Epithelial cell of prostate (primary cell): ENCODE results near the gene HPCAL1.
"Not testable (repeated sequence)": the region's sequence is repeated elsewhere in the genome, so short reads cannot be mapped to it uniquely, and the experiment has no call there.

Experiments
- DNase-seq: peaks from one replicate; pipeline ENCODE4 v3.0.0-alpha.2; 2011; ENCODE audit warnings: low read depth, low spot score
- H3K27ac ChIP-seq: fragments of 450-650 bp; 2 replicates; pipeline ENCODE4 v1.5.1; 2017; ENCODE audit warnings: mild to moderate bottlenecking

HPCAL1 gene

DNA sequence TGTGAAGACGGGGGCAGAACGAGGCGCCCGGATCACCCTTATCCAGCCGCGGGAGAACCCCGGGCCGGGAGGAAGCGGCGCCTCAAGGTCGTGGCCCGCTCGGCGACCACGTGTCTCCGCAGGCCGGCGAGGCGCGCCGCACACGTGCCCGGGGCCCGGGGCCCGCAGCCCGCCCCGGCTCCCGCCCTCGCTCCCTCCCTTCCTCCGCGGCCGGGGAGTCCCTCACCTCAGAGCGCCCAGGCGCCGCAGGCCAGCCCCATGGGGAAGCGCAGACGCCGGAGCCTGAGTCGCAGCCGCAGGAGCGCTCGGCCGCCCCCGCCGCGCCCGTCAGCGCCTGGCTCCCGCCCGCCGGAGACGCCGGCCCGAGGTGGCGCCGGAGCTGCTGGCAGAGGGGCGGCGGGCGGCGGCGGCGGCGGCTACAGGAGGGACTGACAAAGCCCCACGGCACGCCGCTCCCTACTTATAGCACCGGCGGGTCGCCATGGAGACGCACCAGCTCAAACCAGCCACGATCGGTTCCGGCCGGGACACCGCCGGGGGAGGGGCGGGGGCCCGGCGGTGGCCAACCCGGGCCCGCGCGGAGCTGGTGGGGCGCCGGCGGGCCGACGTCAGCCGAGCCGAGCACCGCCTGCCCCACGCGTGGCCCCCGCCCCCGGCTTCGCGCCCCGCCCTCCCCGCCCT is 145.3 kb downstream of the HPCAL1 start, which contains the start of gene ODC1:
ODC1 (minus strand) TSS at position 433 of the 681 bp plus-strand sequence. CDS start 3,295 bp downstream, outside the sequence.
- DNase-seq: peak; percentile 12

DNA sequence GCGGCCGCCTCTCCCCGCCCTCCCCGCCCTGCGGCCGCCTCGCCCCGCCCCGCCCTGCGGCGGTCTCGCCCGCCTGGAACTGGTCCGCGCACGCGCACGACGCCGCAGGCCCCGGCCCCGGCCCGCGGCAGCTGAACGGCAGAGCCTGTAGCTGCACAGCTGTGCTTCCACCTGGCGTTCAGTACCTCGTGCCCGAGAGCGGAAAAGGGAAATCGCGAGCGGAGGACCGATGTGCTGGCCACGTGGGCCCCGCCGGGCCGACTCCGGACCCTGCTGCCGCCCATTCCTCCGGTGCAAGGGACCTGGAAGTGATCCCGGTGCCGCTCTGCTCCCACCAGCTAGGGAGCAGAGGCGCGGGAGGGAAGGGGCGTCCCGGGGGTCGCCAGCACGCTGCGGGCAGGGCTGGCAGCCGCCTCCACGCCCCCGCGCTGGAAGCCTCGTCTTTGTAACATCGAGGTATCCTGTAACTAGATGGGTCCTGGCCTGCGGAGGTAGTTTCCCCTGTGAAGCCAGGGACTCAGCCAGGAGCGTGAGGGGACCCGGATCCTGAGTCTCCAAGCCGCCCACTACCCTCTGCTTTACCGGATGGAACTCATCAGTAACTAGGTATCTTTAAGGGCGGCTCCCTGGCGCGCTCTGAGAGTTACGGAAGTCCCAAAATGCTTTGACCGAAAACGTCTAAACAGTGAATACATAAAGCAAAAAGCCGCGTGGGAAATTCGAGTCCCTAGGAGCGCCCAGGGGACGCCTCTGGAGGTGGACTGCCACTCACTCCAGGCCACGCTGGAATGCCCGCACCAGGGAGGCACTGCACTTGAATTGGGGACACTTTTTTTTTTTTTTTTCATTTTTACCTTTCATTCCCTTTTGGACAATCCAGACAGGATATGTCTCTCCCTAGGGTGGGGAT is 146.1 kb downstream of the HPCAL1 start:
- H3K27ac ChIP-seq: peak overlapping the region; percentile 86
- peak; percentile 26 for DNase-seq

More for the DNA sequence above, 145.3 kb downstream of the HPCAL1 start, which contains the start of gene ODC1:
- peak within 1 kb of the TSS; percentile 86 for H3K27ac ChIP-seq

DNA sequence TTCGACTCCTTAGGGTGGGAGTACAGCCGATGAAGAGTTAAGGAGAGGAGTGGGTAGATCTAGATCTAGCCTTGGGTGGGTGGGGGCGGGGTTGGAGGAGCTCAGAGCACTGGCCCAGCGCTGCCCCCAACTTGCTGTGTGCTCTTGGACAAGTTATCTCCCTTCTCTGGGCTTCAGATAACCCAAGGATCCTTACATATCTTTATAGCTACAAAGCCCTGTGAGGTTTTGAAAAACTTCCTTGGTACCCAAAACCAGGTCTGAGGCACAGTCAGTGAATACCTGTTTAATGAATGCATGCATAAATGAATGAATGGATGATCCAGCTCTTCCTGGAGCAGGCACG is 146.8 kb downstream of the HPCAL1 start:
- DNase-seq: no peak
- peak overlapping the region; percentile 86 for H3K27ac ChIP-seq

DNA sequence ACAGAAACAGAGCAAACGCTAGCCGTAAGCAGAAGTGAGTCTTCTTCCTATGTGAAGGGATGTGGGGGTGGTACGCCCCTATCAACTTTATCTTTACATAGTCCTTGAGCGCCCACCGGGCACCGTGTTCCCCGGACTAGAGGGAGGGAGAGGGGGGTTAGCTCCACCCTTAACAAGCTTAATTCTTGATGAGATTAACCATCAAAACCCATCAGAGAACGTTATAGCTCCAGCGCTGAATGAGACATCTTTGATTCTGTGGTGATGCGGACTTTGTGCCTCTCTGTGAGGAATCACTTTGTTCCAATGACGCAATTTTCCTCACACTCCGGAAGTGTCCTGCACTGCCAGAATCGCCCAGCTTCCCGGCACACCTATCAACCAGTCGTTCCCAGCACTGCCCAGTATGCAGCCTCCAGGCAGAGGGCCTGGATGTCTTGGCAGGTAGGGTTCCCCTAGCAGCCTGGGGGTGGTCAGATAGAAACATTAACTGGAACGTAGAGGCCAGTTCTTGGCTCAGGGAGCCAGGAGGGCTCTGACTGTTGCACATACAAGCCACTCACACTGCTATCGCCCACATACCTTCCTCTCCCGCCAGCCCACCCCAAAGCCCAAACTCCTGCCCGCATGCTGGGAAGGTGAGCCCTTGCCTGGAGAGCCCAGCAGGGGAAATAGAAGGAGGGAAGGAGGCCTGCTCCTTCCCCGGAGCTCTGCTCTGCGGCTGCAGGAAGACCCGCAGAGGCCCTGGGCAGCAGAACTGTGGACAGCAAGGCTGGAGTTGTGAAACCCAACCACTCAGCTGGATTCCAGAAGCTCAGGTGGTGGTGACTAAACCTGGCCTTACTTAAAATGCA is 147.4 kb downstream of the HPCAL1 start:
- DNase-seq: no peak
- H3K27ac ChIP-seq: peak overlapping the region; percentile 83

DNA sequence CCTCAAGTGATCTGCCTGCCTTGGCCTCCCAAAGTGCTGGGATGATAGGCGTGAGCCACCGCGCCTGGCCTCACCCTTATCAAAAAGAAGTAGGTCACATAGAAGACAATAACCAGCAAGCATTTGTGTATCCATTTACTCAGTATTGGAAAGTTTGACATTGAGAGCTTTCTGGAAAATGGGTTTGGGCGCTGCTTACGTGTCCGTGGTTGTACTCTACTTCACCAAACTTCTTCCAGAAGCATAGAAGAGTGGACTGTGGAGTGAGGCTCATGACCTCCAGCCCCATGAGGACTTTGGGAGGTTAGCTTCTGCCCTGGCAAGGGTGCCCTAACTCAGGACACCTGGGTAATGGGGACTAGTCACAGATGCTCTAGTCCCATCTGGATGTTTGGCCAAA is 149.1 kb downstream of the HPCAL1 start:
- no peak for DNase-seq
- H3K27ac ChIP-seq: peak overlapping the region; percentile 83

DNA sequence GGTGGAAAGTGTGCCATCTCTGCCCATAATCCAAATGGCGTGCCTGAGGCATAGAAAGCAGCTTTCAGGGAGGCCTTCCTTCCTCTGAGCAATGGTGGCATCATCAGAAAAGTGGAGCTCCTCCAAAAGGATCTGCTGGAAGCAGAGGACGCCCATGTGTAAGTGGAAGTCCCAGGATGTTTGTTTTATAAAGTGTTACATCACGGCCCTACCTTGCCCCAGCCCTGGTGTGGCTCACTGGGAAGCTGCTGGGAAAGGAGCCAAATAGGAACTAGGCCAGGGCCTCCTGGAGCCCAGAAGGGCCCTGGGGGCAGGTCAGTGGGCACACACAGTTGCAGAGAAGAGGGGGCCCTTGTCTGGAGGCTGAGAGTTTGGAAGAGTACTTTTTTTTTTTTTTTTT is 149.6 kb downstream of the HPCAL1 start:
- peak; percentile 90 for DNase-seq
- peak overlapping the region; percentile 83 for H3K27ac ChIP-seq

DNA sequence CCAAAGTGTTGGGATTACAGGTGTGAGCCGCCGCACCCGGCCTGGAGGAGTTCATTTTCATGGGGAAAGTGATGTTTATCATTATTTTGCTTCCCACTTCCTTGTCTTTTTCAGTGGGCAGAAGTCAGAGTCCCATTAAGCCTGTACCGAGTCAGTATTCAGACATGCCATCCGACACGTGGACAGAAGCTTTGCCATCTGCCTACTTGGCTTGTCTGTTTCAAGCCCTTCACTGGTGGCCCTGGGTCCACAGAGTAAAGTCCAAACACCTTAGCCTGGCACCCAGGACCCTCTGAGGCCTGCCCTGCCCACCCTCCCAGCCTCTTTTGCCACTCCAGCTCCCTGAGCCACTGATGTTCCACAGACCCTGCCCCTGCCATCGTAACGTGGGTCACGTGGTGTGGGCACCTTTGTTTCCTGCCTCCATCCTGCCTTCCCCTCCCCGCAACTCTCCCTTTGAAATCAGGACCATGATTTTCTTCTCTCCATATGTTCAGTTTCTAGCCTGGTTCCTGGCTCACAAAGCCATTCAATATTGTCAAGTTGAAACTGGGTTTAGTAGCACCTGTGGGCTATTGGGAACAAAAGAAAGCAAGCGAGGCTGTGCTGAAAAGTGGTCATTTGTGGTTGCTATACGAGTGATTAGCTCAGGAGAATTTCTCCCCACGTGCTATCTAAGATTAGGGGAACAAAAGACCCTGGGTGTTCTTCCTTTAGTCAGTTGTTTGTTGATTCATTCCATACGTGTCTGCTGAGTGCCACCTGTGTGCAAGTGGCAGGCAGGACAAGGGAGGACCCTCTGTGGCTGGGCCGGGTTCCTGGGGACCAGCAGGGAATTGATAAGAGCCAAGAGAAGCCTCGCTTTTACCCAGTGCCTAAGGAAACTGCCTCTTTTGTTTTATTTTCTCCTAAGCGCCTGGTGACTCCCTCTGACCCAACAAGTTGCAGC is 150.5 kb downstream of the HPCAL1 start:
- H3K27ac ChIP-seq: peak overlapping the region; percentile 83

DNA sequence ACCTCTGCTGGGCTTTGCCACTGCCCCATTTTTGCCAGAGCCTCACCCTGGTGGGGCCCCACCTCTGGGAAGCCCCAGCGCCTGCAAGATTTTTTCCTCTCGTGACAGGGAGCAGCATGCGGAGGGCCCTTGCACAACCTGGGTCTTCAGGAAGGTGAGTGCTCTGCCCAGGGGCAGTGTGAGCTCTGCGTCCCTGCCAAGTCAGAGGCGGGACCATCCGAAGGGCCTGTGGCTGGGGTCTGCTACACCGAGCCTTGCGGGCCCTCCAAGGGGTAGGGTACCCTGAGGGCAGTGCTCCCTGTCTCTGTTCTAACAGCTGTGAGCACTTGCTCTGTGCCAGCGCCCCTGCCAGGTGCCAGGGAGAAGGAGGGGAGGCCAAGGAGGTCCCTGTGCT is 151.2 kb downstream of the HPCAL1 start:
- DNase-seq: peak; percentile 20
- peak overlapping the region; percentile 83 for H3K27ac ChIP-seq

More for the DNA sequence above, 150.5 kb downstream of the HPCAL1 start:
- no peak for DNase-seq

DNA sequence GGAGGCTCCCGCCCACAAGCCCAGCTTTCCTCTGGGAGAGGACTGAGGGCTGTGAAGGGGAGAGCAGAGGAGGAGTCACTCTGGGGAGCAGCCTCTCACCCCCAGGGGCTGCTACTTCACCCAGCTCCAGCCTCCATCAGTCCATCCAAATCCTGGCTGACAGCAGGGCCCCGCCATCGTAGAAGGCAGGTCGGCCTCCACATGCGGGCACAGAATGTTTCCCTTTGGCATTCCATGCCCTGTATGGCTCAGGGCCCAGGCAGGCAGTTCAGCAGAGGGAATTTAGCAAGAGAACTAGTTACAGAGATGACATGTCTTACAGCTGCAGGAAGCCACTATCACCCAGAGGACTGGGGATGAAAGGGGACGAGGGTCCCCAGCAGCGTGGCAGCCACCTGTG is 151.8 kb downstream of the HPCAL1 start:
- DNase-seq: no peak
- H3K27ac ChIP-seq: peak overlapping the region; percentile 83

DNA sequence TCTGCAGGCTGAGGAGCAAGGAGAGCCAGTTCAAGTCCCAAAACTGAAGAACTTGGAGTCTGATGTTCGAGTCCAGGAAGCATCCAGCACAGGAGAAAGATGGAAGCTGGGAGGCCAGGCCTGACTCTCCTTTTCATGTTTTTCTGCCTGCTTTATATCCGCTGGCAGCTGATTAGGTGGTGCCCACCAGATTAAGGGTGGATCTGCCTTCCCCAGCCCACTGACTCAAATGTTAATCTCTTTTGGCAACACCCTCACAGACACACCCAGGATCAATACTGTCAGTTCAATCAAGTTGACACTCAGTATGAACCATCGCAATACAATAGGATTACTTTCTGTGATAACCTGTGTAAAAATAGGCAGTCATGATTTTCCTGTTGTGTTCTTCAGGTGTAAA is 154.5 kb downstream of the HPCAL1 start:
- not testable (repeated sequence) for H3K27ac ChIP-seq, DNase-seq

DNA sequence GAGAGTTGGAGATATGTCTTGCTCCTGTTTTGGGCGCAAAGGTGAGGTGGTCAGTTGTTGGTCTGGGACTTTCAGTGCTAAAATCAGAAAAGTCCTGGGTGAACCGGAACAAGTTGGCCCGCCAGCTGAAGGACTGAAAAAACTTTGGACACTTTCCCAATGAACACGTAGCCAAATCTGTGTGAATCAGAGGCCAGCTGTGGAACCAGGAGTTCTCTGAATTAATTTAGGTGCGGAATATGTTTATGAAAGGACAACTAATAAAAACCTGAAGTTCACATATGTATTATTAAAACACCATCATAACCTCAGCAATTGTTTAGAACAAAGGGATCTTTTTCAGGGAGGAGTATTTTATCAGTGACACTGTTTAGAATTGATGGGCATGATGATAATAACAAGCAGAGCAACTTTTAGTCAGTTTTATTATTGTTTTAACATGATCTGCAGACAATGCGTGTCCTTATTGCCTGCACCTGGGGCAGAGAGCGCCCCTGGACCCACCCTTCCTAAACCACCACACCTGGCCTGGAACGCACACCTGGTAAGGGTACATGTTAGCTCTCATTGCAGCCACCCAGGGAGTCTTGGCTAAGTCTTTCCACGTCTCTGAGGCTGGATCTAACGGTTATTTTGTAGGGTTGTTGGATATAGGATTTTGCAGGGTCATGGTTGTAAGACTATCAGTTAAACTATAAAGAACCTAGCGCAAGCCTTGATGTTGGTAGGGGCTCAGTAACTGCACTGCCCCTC is 155.3 kb downstream of the HPCAL1 start:
- DNase-seq: peak; percentile 37
- no peak overlapping the region for H3K27ac ChIP-seq

DNA sequence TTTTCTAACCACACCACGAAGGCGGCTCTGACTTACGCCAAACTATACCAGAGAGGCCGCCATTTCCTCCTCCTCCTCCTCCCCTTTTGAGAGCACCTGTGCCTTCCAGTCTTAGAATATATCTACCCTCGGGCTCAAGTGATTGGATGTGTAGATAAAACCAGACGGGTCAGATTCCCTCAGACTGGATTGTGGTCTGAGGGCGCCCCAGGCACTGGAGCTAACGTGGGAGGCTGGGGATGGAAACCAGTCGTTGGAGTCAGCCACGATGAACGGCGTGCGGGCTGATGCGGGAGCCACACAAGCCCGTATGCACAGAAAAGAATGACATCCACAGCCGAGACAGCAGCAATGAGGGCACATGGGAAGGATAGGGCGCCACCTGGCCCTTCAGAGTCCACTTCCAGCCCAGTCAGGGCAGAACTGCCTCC is 157.7 kb downstream of the HPCAL1 start:
- no peak overlapping the region for H3K27ac ChIP-seq
- DNase-seq: no peak

DNA sequence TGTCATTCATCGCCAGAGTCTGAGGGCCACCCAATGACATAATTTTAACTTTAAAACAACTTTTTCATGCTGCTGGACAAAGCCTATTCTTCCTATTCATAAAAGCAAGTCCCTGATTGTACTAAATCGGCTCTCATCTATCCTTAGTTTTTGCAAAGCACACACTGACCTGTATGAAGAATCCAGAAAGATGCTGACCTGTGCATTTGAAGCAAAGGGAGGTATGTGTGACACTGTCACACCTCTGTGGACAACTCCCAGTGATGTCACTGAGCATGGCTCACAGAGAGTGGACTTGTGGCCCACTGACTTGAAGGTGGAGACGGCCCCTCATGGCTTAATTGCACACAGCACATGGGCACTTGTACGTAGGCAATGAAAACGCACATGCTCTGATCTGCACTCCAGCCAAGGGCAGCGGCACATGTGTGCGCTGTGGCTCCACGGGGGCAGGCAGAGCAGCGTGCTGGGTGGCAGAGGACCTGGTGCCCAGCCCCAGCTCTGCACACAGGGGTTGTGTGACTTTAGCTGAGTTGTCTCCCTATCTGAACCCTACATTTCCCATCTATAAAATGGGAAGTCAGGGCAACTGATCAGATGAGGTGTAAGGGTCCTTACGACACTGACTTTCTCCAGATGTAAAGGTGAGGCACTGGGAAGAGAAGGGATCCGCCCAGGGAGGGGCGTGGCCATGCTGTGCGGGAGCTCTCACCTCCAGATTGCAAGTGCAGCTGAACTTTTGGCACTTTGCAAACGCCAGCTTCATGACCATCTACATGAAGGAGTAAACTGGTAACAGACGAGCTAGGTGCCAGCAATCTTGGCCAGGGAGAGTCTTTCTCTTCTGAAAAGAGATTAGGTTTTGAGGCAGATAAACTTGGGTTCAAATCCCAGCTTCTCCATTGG is 159.7 kb downstream of the HPCAL1 start:
- no peak for DNase-seq

DNA sequence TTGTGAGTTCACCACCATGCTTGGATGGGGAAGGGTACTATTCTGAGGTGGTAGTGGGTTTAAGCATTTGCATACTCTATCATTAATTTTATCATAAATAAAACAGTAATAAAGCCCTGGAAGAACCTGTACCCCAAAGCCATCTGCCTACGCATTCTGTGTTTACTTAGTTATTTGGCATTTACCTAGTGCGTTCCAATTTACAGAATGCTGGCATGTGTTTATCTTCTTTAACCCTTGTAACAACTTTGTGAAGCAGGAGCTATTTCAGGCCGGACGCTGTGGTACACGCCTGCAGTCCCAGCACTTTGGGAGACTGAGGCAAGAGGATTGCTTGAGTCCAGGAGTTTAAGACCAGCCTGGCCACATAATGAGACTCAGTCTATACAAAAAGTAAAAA is 163.2 kb downstream of the HPCAL1 start:
- DNase-seq: no peak
- no peak overlapping the region for H3K27ac ChIP-seq

More for the DNA sequence above, 159.7 kb downstream of the HPCAL1 start:
- no peak overlapping the region for H3K27ac ChIP-seq

DNA sequence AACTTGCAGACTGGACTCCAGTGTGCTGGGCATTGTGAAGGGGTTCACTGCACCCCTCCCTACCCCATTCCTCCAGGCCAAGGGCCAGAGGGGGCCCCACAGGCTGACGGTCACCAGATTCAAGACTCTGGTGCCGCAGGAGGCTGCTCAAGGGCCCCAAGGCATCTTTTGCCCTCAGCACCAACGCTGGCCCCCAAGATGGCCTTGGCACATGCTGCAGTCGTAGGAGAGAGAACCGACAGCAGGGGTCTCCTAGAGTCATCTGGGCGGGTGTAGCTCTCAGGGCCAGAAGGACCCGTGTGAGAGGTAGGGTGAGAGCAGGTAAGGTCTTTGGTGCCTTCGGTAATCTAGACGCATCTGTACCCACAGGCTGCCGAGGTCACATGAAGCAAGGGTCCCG is 164.1 kb downstream of the HPCAL1 start:
- H3K27ac ChIP-seq: no peak overlapping the region
- no peak for DNase-seq

DNA sequence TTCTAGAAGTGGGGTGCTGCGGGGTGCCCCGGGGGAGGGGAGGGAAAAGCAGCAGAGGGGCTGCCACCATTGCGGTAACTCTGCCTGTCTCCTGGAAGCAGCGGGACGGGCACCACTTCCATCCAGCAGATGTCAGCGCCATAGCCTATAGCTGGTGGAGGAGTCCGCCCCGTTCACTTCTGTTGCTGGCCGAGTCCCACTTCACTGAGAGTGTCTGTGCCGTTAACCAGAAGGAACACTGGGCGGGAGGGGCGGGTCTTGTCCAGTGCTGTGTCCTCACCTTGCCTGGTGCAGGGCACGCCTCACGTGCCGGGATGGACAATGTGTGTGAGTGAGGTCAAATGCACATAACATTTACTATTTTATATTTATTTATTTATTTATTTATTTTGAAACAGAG is 164.7 kb downstream of the HPCAL1 start:
- DNase-seq: no peak

DNA sequence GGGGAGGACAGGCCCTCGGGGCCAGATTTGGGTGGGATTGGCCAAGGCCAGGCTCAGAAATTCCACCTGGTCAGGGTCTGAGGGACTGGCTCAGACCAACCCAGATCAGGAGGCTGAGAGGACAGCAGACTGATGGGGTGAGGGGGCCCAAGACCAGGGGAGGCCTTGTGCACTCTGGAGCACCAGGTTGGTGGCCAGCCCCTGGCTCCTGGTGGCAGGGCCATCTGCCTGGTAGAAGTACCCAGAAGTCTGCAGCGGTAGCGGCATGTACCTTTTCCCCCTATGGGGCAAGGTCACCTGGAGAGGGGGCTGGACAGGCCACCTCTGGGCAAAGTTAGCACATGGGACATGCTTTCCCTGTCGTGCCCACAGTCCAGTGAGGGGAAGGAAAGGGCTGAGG is 166.6 kb downstream of the HPCAL1 start:
- H3K27ac ChIP-seq: no peak overlapping the region
- no peak for DNase-seq

More for the DNA sequence above, 164.7 kb downstream of the HPCAL1 start:
- H3K27ac ChIP-seq: no peak overlapping the region
